K562 (cell line): ENCODE data around the gene CTSW. TPM values are rescaled to one million over a fixed set of nuclear protein-coding genes. Genes with fewer than 3 reads are reported as not detected.
A peak's percentile ranks its signal among the peaks of the same experiment; 100 is the strongest.

Experiments used
- COPS2 ChIP-seq: fragments of 450-650 bp; conservative IDR thresholded peaks from 2 replicates; pipeline ENCODE4 v1.6.1; 2016; ENCODE audit warnings: mild to moderate bottlenecking, moderate library complexity
- HDAC1 ChIP-seq, 2 experiments: fragments of 450-650 bp; IDR thresholded peaks; 2 replicates each; pipeline ENCODE4 v1.6.1; 2016 to 2017; ENCODE audit warnings: inconsistent platforms in 1 of 2, mild to moderate bottlenecking in 1 of 2, moderate library complexity in 1 of 2
- HMGN3 ChIP-seq: IDR thresholded peaks from 2 replicates; pipeline ENCODE4 v1.6.1; 2011; ENCODE audit warnings: borderline replicate concordance, low read depth, mild to moderate bottlenecking, mixed read lengths, low read length; ENCODE audit not compliant: insufficient read length; ENCODE audit errors: extremely low read depth
- HSF4 ChIP-seq: fragments of 250-450 bp; sonication (Bioruptor Pico); IDR thresholded peaks from 2 replicates; pipeline ENCODE4 v2.1.2; 2022; ENCODE audit warnings: mild to moderate bottlenecking, moderate library complexity, borderline replicate concordance
- JUND ChIP-seq, 2 experiments: IDR thresholded peaks; 2 replicates in 1 of 2; 3 replicates in 1 of 2; pipeline ENCODE4 v1.6.1; 2011; ENCODE audit warnings: borderline replicate concordance in 2 of 2, low read depth in 2 of 2, low read length in 2 of 2, improper control_type of control experiment in 1 of 2, missing biosample characterization in 1 of 2, missing genetic modification characterization in 1 of 2, missing genetic modification reagents in 1 of 2
- KAT8 ChIP-seq: fragments of 450-650 bp; IDR thresholded peaks from 2 replicates; pipeline ENCODE4 v1.6.1; 2016; ENCODE audit warnings: low read depth, mild to moderate bottlenecking
- KLF13 ChIP-seq: fragments of 450-650 bp; IDR thresholded peaks from 2 replicates; pipeline ENCODE4 v1.6.1; 2016; ENCODE audit warnings: missing genetic modification characterization, low read depth, mild to moderate bottlenecking, missing compliant biosample characterization, moderate library complexity, borderline replicate concordance
- MYC ChIP-seq, 2 experiments: fragments of 250-450 bp in 1 of 2; sonication (Bioruptor Pico) in 1 of 2; IDR thresholded peaks; 2 replicates each; pipeline versions ENCODE4 v1.5.1 to v1.6.1; 2012 to 2021; ENCODE audit warnings: low read depth in 2 of 2, borderline replicate concordance in 1 of 2, improper control_type of control experiment in 1 of 2, low read length in 1 of 2, mild to moderate bottlenecking in 1 of 2, moderate library complexity in 1 of 2
- NCOA6 ChIP-seq: fragments of 450-650 bp; IDR thresholded peaks from 2 replicates; pipeline ENCODE4 v1.6.1; 2017; ENCODE audit warnings: mild to moderate bottlenecking
- PYGO2 ChIP-seq: fragments of 450-650 bp; IDR thresholded peaks from 2 replicates; pipeline ENCODE4 v1.6.1; 2016; ENCODE audit warnings: mild to moderate bottlenecking, missing genetic modification characterization, moderate library complexity, missing compliant biosample characterization
- TARDBP ChIP-seq: fragments of 450-650 bp; IDR thresholded peaks from 2 replicates; pipeline ENCODE4 v1.6.1; 2016
- TCFL5 ChIP-seq: fragments of 250-450 bp; sonication (Bioruptor Pico); conservative IDR thresholded peaks from 2 replicates; pipeline ENCODE4 v1.6.1; 2021; ENCODE audit warnings: mild to moderate bottlenecking, moderate library complexity, matching md5 sums
- TGIF2 ChIP-seq: sonication (generic); formaldehyde crosslinking; IDR thresholded peaks from 2 replicates; pipeline ENCODE4 v1.8.1; 2022; ENCODE audit warnings: mild to moderate bottlenecking, missing genetic modification reagents, moderate library complexity
- WHSC1 ChIP-seq: IDR thresholded peaks from one replicate; pipeline ENCODE4 v1.6.1; 2012; ENCODE audit warnings: low read length, control low read depth, inconsistent platforms
- ZNF3 ChIP-seq: fragments of 250-450 bp; sonication (Bioruptor Pico); IDR thresholded peaks from 2 replicates; pipeline ENCODE4 v1.5.0; 2021; ENCODE audit warnings: mild to moderate bottlenecking, moderate library complexity
- polyA plus RNA-seq, 8 experiments: library from polyadenylated mRNA; depleted of rRNA in 4 of 8; stranded (reverse) in 5 of 8; unstranded in 3 of 8; fragments of >200 nt; fragmentation: Nextera tagmentation in 2 of 8; fragmentation: Illumina TruSeq in 1 of 8; extraction: Ambion mirVana in 2 of 8; extraction: Trizol in 1 of 8; gene quantifications; 2 replicates each; pipeline versions ENCODE4 v1.2.1 to v1.2.3, GENCODE V29; 2011 to 2014; ENCODE audit warnings: inconsistent platforms in 1 of 8, missing spikeins in 1 of 8
- total RNA-seq, 7 experiments: library from RNA; depleted of rRNA in 6 of 7; stranded (reverse); fragments of >200 nt in 6 of 7; fragmentation: Illumina TruSeq in 2 of 7; extraction: Trizol in 2 of 7; gene quantifications; 2 replicates each; pipeline versions ENCODE4 v1.2.1 to v1.2.3, GENCODE V29; 2011 to 2021; ENCODE audit warnings: low replicate concordance in 1 of 7
- TF ChIP-seq, protein P1 (sequence below), 3 experiments: IDR thresholded peaks in 2 of 3; conservative IDR thresholded peaks in 1 of 3; 2 replicates each; pipeline ENCODE4 v1.5.1; 2011 to 2012; ENCODE audit warnings: low read length in 3 of 3, mild to moderate bottlenecking in 3 of 3, control low read depth in 2 of 3, improper control_type of control experiment in 1 of 3, inconsistent platforms in 1 of 3, low read depth in 1 of 3, mixed read lengths in 1 of 3, moderate library complexity in 1 of 3; ENCODE audit not compliant: insufficient read depth in 2 of 3
- TF ChIP-seq, protein P2 (sequence below): sonication (generic); formaldehyde crosslinking; IDR thresholded peaks from 2 replicates; pipeline ENCODE4 v1.8.0; 2023; ENCODE audit warnings: mild to moderate bottlenecking, missing genetic modification reagents
- TF ChIP-seq, protein P3 (sequence below), 2 experiments: IDR thresholded peaks; 2 replicates each; pipeline ENCODE4 v1.6.1; 2012; ENCODE audit warnings: improper control_type of control experiment in 2 of 2, low read depth in 2 of 2, low read length in 2 of 2, borderline replicate concordance in 1 of 2
- TF ChIP-seq, protein P4 (sequence below): sonication (generic); formaldehyde crosslinking; IDR thresholded peaks from 2 replicates; pipeline ENCODE4 v1.8.0; 2022; ENCODE audit warnings: mild to moderate bottlenecking, low read depth, missing genetic modification reagents

CTSW gene
- total and polyA plus RNA-seq, 9 of the 15 experiments (the other 6 are each of a cell fraction or from before 2014, with no cell fraction given), result 0.04 TPM; not detected in 8

DNA sequence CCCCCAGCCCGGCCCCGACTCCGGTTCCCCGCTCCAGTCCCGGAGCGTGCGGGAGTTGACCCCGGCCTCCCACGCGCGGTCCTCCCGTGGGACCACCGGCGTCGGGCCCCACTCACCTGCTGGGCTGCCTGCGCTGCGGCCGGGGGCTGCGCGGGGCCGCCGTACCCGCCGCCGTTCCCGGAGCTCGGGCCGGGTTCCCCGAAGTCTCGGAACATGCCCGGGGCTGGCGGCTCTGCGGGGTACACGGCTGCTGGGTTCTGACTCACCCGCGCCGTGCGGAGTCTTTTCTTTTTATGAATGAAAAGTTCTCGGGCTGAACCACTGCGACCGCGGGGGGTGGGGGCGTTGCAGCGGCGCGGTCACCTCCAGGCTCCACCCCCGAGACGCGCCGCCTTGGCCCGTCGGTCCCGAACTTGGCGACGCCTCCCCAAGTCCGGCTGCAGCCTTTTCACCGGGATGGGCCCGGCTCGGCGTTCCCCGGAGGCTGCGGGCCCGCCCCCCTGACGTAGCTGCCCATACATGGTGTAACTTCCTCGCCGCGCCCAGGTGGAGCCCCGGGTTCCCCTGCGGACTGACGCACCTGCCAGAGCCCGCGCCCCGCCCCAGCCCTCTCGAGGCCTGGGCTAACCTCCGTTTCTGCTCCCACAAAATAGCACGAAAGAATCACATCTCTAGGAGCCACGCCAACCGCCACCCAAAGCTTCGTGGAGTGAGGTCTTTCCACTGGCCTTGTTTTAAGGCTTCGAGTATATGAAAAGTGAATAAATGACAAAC is 20.7 kb downstream of the CTSW start, which contains the start of gene FOSL1 (continued):
- TF ChIP-seq, protein P1, sequence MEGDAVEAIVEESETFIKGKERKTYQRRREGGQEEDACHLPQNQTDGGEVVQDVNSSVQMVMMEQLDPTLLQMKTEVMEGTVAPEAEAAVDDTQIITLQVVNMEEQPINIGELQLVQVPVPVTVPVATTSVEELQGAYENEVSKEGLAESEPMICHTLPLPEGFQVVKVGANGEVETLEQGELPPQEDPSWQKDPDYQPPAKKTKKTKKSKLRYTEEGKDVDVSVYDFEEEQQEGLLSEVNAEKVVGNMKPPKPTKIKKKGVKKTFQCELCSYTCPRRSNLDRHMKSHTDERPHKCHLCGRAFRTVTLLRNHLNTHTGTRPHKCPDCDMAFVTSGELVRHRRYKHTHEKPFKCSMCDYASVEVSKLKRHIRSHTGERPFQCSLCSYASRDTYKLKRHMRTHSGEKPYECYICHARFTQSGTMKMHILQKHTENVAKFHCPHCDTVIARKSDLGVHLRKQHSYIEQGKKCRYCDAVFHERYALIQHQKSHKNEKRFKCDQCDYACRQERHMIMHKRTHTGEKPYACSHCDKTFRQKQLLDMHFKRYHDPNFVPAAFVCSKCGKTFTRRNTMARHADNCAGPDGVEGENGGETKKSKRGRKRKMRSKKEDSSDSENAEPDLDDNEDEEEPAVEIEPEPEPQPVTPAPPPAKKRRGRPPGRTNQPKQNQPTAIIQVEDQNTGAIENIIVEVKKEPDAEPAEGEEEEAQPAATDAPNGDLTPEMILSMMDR (IDR thresholded peaks at IDR 0.05 in 2 of 3, conservative IDR thresholded peaks at IDR 0.05 in 1 of 3; ENCODE audit: insufficient read depth in 2 of 3, low read depth in 1 of 3, low read length in 3 of 3), result no peak
- TF ChIP-seq, protein P2, sequence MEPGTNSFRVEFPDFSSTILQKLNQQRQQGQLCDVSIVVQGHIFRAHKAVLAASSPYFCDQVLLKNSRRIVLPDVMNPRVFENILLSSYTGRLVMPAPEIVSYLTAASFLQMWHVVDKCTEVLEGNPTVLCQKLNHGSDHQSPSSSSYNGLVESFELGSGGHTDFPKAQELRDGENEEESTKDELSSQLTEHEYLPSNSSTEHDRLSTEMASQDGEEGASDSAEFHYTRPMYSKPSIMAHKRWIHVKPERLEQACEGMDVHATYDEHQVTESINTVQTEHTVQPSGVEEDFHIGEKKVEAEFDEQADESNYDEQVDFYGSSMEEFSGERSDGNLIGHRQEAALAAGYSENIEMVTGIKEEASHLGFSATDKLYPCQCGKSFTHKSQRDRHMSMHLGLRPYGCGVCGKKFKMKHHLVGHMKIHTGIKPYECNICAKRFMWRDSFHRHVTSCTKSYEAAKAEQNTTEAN (CRISPR knock-in tag), result no peak
- TF ChIP-seq JUND (IDR thresholded peaks at IDR 0.05; ENCODE audit: borderline replicate concordance, low read depth, low read length) (peak; percentile 94), JUND (tag; IDR thresholded peaks at IDR 0.05; ENCODE audit: borderline replicate concordance, low read depth, low read length) (peak; percentile 59; the same call in 1 of the 3 replicates), TGIF2 (CRISPR knock-in tag) (no peak), MYC (IDR thresholded peaks at IDR 0.05; ENCODE audit: low read depth, low read length) (peak; percentile 79), MYC (CRISPR knock-in tag; IDR thresholded peaks at IDR 0.05; ENCODE audit: borderline replicate concordance, low read depth) (no peak), COPS2 (no peak), TARDBP (peak; percentile 21; the same call in 1 of the 2 replicates), HMGN3 (peak; percentile 91), NCOA6 (no peak), ZNF3 (no peak), KLF13 (tag) (peak; percentile 86; the same call in 1 of the 2 replicates), HSF4 (CRISPR knock-in tag) (no peak), WHSC1 (no peak), PYGO2 (tag) (no peak), KAT8 (no peak), TCFL5 (CRISPR knock-in tag) (no peak), HDAC1 (IDR thresholded peaks at IDR 0.05) (peak in 1 of 2 experiments; percentile 63; a peak in 1 of 4 replicates)
- TF ChIP-seq, protein P3, sequence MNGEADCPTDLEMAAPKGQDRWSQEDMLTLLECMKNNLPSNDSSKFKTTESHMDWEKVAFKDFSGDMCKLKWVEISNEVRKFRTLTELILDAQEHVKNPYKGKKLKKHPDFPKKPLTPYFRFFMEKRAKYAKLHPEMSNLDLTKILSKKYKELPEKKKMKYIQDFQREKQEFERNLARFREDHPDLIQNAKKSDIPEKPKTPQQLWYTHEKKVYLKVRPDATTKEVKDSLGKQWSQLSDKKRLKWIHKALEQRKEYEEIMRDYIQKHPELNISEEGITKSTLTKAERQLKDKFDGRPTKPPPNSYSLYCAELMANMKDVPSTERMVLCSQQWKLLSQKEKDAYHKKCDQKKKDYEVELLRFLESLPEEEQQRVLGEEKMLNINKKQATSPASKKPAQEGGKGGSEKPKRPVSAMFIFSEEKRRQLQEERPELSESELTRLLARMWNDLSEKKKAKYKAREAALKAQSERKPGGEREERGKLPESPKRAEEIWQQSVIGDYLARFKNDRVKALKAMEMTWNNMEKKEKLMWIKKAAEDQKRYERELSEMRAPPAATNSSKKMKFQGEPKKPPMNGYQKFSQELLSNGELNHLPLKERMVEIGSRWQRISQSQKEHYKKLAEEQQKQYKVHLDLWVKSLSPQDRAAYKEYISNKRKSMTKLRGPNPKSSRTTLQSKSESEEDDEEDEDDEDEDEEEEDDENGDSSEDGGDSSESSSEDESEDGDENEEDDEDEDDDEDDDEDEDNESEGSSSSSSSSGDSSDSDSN (IDR thresholded peaks at IDR 0.05; ENCODE audit: borderline replicate concordance in 1 of 2, low read depth in 2 of 2, low read length in 2 of 2), result no peak
- TF ChIP-seq, protein P4, sequence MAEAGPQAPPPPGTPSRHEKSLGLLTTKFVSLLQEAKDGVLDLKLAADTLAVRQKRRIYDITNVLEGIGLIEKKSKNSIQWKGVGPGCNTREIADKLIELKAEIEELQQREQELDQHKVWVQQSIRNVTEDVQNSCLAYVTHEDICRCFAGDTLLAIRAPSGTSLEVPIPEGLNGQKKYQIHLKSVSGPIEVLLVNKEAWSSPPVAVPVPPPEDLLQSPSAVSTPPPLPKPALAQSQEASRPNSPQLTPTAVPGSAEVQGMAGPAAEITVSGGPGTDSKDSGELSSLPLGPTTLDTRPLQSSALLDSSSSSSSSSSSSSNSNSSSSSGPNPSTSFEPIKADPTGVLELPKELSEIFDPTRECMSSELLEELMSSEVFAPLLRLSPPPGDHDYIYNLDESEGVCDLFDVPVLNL (CRISPR knock-in tag), result no peak
